Transverse colon (tissue), 3 donors: ENCODE results near the gene FCRLA.

ENCODE experiments used
- POLR2A ChIP-seq: fragments of 450-650 bp; IDR thresholded peaks from one replicate; pipeline ENCODE4 v1.6.1; 2016; ENCODE audit warnings: antibody characterized with exemption, mild to moderate bottlenecking, moderate library complexity
- TF ChIP-seq, protein P1 (sequence below), 5 experiments: fragments of 200-600 bp in 3 of 5; fragments of 450-650 bp in 2 of 5; sonication (generic) in 3 of 5; IDR thresholded peaks; 1 replicate in 2 of 5; 2 replicates in 3 of 5; pipeline ENCODE4 v1.5.1; 2016 to 2017; ENCODE audit warnings: antibody characterized with exemption in 5 of 5, inconsistent platforms in 3 of 5, mild to moderate bottlenecking in 2 of 5, moderate library complexity in 1 of 5

DNA sequence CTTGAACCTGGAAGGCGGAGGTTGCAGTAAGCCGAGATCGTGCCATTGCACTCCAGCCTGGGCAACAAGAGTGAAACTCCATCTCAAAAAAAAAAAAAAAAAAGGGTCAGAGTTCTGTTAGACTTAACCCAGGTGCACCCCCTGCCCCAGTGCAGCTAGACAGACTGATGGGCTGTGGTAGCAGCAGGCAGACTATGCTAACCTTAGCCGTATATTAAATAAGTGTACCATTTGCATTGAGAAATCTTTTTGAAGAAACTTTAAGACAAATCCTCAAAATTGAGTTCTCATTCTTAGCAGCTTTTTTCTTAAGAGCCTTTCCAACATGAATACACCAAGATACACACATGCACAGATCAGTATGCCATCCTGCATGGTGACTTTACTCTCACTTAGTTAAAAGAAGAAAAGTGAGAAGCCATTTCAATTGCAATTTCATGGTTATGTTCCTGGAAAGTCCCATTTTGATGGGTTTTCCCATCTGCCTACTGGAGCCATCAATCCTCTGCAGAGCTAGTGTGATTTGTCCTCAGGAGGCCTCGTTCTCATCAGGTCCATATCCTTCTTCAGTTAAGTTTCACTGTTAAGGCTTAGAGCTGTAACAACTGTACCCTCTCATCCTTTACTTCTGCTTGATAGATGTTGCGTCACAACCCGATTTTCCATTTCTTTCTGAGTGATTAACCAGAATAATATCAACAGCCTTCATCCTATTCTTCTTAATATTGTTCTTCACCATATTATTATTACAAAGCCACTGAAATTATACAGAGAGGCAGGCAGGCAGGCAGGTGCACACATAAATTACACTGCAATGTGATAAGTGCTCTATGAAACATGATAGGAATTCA is 21.6 kb downstream of the FCRLA start:
- TF ChIP-seq, protein P1, sequence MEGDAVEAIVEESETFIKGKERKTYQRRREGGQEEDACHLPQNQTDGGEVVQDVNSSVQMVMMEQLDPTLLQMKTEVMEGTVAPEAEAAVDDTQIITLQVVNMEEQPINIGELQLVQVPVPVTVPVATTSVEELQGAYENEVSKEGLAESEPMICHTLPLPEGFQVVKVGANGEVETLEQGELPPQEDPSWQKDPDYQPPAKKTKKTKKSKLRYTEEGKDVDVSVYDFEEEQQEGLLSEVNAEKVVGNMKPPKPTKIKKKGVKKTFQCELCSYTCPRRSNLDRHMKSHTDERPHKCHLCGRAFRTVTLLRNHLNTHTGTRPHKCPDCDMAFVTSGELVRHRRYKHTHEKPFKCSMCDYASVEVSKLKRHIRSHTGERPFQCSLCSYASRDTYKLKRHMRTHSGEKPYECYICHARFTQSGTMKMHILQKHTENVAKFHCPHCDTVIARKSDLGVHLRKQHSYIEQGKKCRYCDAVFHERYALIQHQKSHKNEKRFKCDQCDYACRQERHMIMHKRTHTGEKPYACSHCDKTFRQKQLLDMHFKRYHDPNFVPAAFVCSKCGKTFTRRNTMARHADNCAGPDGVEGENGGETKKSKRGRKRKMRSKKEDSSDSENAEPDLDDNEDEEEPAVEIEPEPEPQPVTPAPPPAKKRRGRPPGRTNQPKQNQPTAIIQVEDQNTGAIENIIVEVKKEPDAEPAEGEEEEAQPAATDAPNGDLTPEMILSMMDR (IDR thresholded peaks at IDR 0.05): no peak
- no peak for TF ChIP-seq POLR2A
